BLaER1 (cell line): ENCODE results near the gene GAL.
A peak's percentile ranks its signal among the peaks of the same experiment; 100 is the strongest.

ENCODE experiments used
- H3K27ac ChIP-seq: shearing (Covaris generic); formaldehyde crosslinking; 2 replicates; pipeline ENCODE4 v1.8.1; 2022
- H3K27me3 ChIP-seq: shearing (Covaris generic); formaldehyde crosslinking; 2 replicates; pipeline ENCODE4 v1.8.1; 2022
- H3K36me3 ChIP-seq: shearing (Covaris generic); formaldehyde crosslinking; 2 replicates; pipeline ENCODE4 v1.8.1; 2022
- H3K4me1 ChIP-seq: shearing (Covaris generic); formaldehyde crosslinking; 2 replicates; pipeline ENCODE4 v1.8.1; 2022
- H3K4me2 ChIP-seq: shearing (Covaris generic); formaldehyde crosslinking; 2 replicates; pipeline ENCODE4 v1.8.1; 2022
- H3K4me3 ChIP-seq: shearing (Covaris generic); formaldehyde crosslinking; 2 replicates; pipeline ENCODE4 v1.8.1; 2022
- H3K9ac ChIP-seq: shearing (Covaris generic); formaldehyde crosslinking; 2 replicates; pipeline ENCODE4 v1.8.1; 2022
- H3K9me3 ChIP-seq: shearing (Covaris generic); formaldehyde crosslinking; 2 replicates; pipeline ENCODE4 v1.8.1; 2022
- H4K20me1 ChIP-seq: shearing (Covaris generic); formaldehyde crosslinking; 2 replicates; pipeline ENCODE4 v1.8.1; 2022
- Cebpa-rat ChIP-seq: shearing (Covaris generic); IDR thresholded peaks from 2 replicates; pipeline ENCODE4 v1.8.1; 2022

GAL gene

DNA sequence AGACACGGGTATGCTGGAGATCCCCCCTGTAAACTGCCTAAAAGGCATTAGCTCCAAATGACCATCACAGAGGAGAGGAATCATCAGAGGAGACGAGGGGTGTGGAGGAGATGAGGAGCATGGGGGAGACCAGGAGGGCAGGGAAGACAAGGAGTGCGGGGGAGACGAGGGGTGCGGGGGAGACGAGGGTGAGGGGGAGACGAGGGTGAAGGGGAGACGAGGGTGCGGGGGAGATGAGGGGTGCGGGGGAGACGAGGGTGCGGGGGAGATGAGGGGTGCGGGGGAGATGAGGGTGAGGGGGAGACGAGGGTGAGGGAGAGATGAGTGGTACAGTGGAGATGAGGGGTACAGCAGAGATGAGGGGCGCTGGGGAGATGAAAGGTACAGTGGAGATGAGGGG lies 17.5 kb upstream of the GAL start:
- H4K20me1 ChIP-seq = 0 out of 2 replicates have a peak, but pooled peaks cover 15% of the 10 kb centered on the region
- H3K9ac ChIP-seq = no peak overlapping the region
- TF ChIP-seq Cebpa-rat = no peak
- no peak overlapping the region for H3K27ac ChIP-seq
- peaks cover 17% of the 10 kb centered on the region for H3K9me3 ChIP-seq
- no peak overlapping the region for H3K4me3 ChIP-seq
- peaks cover 42% of the 10 kb centered on the region for H3K4me1 ChIP-seq
- no peaks in the 10 kb centered on the region for H3K36me3 ChIP-seq
- H3K27me3 ChIP-seq = no peaks in the 10 kb centered on the region
- H3K4me2 ChIP-seq = no peak overlapping the region

DNA sequence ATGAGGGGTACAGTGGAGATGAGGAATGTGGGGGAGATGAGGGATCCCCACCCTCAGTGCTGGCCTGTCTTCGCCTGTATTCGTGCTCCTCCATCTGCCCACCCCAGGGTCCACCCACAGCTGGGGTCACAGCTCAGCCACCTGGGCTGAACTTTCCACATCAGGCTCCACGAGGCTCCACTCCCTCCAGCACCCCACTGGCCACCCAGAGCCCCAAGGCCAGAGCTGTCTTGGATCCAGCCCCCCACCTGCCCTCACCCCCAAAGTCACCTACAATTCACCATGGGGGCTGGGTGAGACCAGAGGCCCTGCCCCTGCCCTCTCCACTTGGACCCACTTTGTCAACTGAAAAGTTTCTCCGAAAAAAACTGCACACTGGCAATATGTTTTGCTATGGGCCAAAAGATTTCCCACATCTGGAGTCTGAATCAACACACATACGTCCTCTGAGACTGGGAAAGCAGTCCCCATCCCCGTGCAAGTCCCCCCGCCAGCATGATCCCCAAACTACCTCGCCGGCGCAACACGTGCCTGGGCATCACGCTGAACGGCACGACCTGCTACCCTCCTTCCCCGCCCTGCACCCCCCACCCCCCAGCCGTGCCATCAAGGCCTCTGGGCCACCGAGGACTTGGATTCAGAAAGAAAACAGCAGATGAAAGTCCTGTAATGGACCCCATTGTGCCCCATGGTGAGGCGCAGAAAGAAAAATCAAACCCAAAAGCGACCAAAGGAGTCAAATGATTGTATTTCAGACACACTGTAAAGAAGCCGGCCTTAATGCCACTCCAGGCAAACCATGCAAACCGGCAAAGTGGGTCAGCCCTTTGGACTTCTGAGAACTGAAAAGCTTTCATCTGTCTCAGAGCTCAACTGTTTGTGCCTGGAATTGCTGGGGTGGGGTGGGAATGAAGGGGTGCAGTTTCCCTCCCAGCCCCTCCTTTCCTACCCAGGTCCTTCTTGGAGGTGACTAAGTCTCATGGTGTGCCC lies 16.5 kb upstream of the GAL start:
- Histone ChIP-seq H3K9me3 (peaks cover 7% of the 10 kb centered on the region; the same call in 1 of the 2 replicates), H3K4me1 (peaks cover 40% of the 10 kb centered on the region), H3K4me2 (no peak overlapping the region), H3K27ac (no peak overlapping the region), H3K4me3 (no peak overlapping the region), H3K9ac (no peak overlapping the region), H3K36me3 (no peaks in the 10 kb centered on the region), H3K27me3 (no peaks in the 10 kb centered on the region), H4K20me1 (0 out of 2 replicates have a peak, but pooled peaks cover 15% of the 10 kb centered on the region)
- TF ChIP-seq Cebpa-rat = no peak

DNA sequence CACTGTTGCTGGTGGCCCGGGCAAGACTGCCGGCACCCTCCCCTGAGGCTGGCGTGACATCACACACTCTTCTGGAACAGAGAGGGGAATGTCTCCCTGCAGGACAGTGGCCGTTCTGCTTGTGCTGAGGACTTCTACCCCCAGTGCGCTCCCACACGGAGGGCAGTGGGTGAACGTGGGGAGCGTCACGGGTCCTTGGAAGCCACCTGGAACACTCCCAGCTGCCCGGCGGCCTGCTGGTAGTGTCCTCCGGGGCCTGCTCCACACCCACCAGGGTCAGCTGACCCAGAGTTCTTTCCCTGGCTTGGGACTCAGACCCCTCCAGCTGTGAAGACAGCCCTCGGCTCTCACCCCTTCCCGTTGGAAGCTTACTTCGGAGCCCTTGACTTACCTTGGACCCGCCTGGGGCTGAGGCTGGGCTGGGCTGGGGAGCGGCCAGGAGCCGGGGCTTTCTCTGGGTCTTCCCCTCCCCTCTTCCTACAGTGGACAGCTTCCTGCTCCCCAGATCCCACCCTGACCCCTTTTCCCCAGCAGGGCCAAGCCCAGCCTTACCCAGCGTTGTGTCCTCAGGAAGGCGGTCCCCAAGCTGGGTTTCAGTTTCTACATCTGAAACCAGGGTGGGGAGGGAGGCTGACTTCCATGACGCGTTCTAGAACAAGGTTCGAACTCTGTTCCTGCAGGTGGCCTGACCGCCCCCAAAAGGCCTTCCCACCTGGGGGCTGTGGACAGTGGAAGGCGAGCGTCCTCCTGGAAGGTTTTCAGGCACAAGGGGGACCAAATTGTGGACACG lies 14.8 kb upstream of the GAL start:
- no peak overlapping the region for H3K9ac ChIP-seq
- no peak for TF ChIP-seq Cebpa-rat
- H3K4me2 ChIP-seq = peak overlapping the region; percentile 66

DNA sequence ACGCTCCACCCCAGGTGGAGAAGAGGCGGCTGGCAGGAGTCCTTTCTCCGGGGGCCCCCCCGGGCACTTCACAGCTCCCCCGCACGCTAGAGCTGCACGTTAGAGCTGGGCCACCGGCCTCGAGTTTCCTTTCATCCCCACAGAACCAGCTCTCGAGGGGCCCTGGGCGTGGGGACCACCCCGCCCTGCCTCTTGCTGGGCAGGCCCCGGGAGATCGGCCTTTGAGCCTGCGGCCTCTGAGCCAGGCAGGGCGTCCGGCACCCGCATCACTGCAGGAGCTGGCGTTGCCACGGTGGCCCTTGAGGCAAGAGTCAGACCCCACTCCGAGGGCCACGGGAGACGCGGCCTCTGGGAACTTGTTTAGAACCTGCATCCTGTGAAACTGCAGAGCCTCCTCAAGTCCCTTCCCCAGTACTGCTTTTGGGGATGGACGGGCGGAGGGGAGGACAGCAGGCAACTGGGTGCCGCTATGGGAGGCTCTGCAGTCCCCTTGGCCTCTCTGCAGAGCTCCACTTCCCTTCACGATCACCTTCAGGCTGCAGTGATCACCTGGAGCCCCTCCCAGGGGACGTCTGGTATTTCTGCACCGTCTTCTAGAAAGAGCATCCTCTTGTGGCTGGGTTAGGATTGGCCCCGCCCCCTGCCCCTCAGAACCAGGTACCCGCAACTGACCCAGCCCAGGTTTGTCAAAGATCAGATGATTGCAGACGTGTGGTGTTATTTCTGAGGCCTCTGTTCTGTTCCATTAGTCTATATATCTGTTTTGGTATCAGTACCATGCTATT lies 13.9 kb upstream of the GAL start:
- no peaks in the 10 kb centered on the region for H3K36me3 ChIP-seq

More for the DNA sequence above, 14.8 kb upstream of the GAL start:
- H3K4me1 ChIP-seq = peaks cover 24% of the 10 kb centered on the region
- H3K27ac ChIP-seq = no peak overlapping the region
- no peak overlapping the region for H3K4me3 ChIP-seq
- H4K20me1 ChIP-seq = 0 out of 2 replicates have a peak, but pooled peaks cover 6% of the 10 kb centered on the region
- H3K9me3 ChIP-seq = peaks cover 6% of the 10 kb centered on the region
- no peaks in the 10 kb centered on the region for H3K27me3 ChIP-seq
- H3K36me3 ChIP-seq = no peaks in the 10 kb centered on the region

DNA sequence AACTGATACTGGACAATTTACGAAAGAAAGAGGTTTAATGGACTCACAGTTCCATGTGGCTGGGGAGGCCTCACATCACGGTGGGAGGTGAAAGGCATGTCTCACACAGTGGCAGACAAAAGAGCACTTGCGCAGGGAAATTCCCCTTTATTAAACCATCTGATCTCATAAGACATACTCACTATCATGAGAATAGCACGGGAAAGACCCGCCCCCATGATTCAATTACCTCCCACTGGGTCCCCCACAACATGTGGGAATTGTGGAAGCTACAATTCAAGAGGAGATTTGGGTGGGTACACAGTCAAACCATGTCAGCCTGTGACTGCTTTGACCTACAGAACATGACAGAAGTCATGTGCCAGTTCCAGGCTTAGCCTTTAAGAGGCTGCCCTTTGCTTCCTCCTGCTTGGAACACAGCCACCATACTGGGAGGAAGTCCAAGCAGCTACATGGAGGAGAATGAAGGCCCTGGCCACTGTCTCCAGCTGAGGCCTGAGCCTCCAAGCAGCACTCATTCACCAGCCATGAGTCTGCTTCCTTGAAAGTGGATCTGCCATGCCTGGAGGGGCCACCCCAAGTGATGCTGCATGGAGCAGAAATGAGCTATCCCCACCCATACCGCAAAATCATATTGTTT lies 10.9 kb upstream of the GAL start:
- TF ChIP-seq Cebpa-rat = no peak
- H3K36me3 ChIP-seq = no peaks in the 10 kb centered on the region
- no peak overlapping the region for H3K4me2 ChIP-seq
- H3K4me1 ChIP-seq = peaks cover 31% of the 10 kb centered on the region
- peaks cover 6% of the 10 kb centered on the region for H3K9me3 ChIP-seq
- H3K27ac ChIP-seq = no peak overlapping the region
- H3K9ac ChIP-seq = no peak overlapping the region
- H4K20me1 ChIP-seq = no peaks in the 10 kb centered on the region
- no peak overlapping the region for H3K4me3 ChIP-seq
- H3K27me3 ChIP-seq = no peaks in the 10 kb centered on the region

More for the DNA sequence above, 13.9 kb upstream of the GAL start:
- no peaks in the 10 kb centered on the region for H3K27me3 ChIP-seq
- H3K4me3 ChIP-seq = no peak overlapping the region
- no peaks in the 10 kb centered on the region for H4K20me1 ChIP-seq
- no peak overlapping the region for H3K27ac ChIP-seq
- peaks cover 16% of the 10 kb centered on the region for H3K4me1 ChIP-seq
- peaks cover 6% of the 10 kb centered on the region for H3K9me3 ChIP-seq
- no peak overlapping the region for H3K9ac ChIP-seq
- peak overlapping the region; percentile 66 for H3K4me2 ChIP-seq
- no peak for TF ChIP-seq Cebpa-rat

DNA sequence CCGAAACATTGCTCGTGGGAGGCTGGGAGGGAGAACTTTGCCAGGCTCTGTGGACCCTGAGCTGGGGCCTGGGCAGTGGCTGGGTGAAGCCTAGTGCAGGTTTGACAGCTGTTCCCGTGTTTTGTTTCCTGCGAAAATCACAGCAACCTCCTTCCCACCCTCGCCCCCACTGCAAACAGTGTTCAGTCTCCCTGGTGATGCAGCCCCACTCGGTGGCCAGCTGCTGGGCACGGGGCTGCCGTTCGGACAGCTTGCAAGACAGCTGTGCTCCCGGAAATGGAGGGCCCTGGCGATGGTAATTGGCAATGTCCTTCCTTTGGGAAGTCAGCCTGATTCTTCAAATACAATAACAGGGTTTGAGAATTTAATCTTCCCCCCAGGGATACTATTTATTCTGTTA lies 10.4 kb upstream of the GAL start:
- peaks cover 32% of the 10 kb centered on the region for H3K4me1 ChIP-seq
- H4K20me1 ChIP-seq = no peaks in the 10 kb centered on the region
- no peaks in the 10 kb centered on the region for H3K36me3 ChIP-seq
- H3K4me2 ChIP-seq = no peak overlapping the region
- no peak overlapping the region for H3K9ac ChIP-seq
- H3K4me3 ChIP-seq = no peak overlapping the region
- H3K9me3 ChIP-seq = peaks cover 6% of the 10 kb centered on the region
- no peaks in the 10 kb centered on the region for H3K27me3 ChIP-seq
- H3K27ac ChIP-seq = no peak overlapping the region
- TF ChIP-seq Cebpa-rat = no peak

DNA sequence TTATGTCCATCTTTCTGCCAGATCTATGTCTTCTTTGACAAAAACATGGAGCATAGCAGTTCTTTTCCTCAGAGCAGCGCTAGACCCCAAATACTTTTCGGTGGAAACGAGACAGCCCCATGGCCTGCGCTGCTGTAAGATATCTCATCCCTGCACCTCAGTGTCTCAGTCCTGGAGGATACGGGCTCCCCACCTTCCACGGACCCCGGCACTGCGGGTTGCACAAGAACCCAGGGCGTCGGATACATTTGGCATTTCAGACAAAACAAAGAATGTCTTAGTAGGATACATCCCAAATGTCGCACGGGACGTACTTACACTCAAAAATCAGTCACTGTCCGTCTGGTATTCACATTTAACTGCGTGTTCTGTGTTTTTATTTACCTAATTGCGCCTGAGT lies 9.9 kb upstream of the GAL start:
- Histone ChIP-seq H3K4me2 (no peak overlapping the region), H3K27ac (no peak overlapping the region), H3K4me3 (no peak overlapping the region), H4K20me1 (no peaks in the 10 kb centered on the region), H3K36me3 (no peaks in the 10 kb centered on the region), H3K9me3 (peaks cover 6% of the 10 kb centered on the region), H3K4me1 (peaks cover 27% of the 10 kb centered on the region), H3K9ac (no peak overlapping the region), H3K27me3 (no peaks in the 10 kb centered on the region)
- TF ChIP-seq Cebpa-rat = no peak

DNA sequence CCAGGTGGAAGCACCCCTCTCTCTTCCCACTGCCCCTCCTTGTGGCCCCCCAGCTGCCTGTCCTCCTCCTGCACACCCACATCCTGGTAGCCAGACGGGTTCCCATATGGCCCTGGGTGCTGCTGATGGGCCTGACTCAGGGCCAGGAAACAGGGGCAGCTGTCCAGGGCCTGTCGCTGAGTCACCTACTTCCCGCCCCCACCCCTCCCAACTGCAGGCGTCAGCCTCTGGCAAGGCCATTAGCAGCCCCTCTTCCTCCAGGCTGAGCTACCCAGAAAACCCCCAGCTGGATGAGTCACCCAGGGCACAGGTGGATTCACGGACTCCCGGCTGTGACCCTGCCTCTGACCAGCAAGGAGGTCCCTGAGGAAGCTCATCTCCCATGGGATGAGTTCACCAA lies 6.9 kb upstream of the GAL start:
- H3K27me3 ChIP-seq = peaks cover 5% of the 10 kb centered on the region
- peaks cover 4% of the 10 kb centered on the region; the same call in 1 of the 2 replicates for H3K9me3 ChIP-seq
- no peak for TF ChIP-seq Cebpa-rat
- peaks cover 16% of the 10 kb centered on the region for H3K4me1 ChIP-seq
- H3K4me3 ChIP-seq = no peak overlapping the region
- no peaks in the 10 kb centered on the region for H3K36me3 ChIP-seq
- no peak overlapping the region for H3K9ac ChIP-seq
- no peak overlapping the region for H3K27ac ChIP-seq
- no peaks in the 10 kb centered on the region for H4K20me1 ChIP-seq
- peak overlapping the region; percentile 49 for H3K4me2 ChIP-seq

DNA sequence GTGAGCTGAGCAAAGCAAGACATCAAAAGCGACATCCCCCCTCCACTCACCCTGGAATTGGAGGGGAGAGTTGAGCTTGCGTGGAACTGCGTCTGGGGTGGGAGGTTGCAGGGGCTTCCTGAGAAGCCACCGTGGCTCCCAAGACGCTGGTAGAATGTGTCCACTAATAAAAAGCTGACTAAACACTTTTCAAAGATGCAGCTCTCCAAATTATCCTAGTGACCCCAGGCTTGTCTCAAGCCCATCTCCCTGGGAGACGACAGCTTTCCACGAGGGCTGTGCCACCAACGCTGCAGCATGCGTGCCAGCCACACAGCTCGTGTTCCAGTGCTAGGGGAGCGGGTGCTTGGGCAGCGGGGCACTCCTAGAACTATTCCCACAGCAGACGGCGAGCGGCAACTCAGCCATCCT lies 6.3 kb upstream of the GAL start:
- peaks cover 4% of the 10 kb centered on the region; the same call in 1 of the 2 replicates for H3K9me3 ChIP-seq
- no peak overlapping the region for H3K4me3 ChIP-seq
- H3K27ac ChIP-seq = no peak overlapping the region
- no peaks in the 10 kb centered on the region for H4K20me1 ChIP-seq
- peaks cover 11% of the 10 kb centered on the region for H3K27me3 ChIP-seq
- peaks cover 21% of the 10 kb centered on the region for H3K4me1 ChIP-seq
- H3K9ac ChIP-seq = no peak overlapping the region
- peak overlapping the region; percentile 49 for H3K4me2 ChIP-seq
- H3K36me3 ChIP-seq = no peaks in the 10 kb centered on the region
- TF ChIP-seq Cebpa-rat = no peak
